ENCODE results near the gene EVX2. TPM values are rescaled to one million over a fixed set of nuclear protein-coding genes. Genes with fewer than 3 reads are reported as not detected.

Gene EVX2
- total and polyA plus RNA-seq, 2 of the 13 experiments (the other 11 are each of a cell fraction or from before 2014, with no cell fraction given): not detected

- H3K79me2 ChIP-seq (ENCODE audit: insufficient read depth, low read length): no peaks in the 10 kb centered on the region
- TF ChIP-seq ZNF556 (CRISPR knock-in tag; IDR thresholded peaks at IDR 0.05; ENCODE audit: borderline replicate concordance) (no peak), HIVEP1 (CRISPR knock-in tag; IDR thresholded peaks at IDR 0.05) (no peak), ZNF34 (CRISPR knock-in tag; IDR thresholded peaks at IDR 0.05; ENCODE audit: borderline replicate concordance) (no peak), PPARG (CRISPR knock-in tag; conservative IDR thresholded peaks at IDR 0.05) (no peak)
- DNase-seq (ENCODE audit: low spot score) (no peak), FAIRE-seq (no peak), ATAC-seq (no peak)
- no peaks in the 10 kb centered on the region for H3K36me3 ChIP-seq (replicated peaks in 1 of 2; ENCODE audit: control insufficient read depth in 1 of 2, insufficient read depth in 2 of 2, low read length in 2 of 2)
- no peaks in the 10 kb centered on the region for H3K9me3 ChIP-seq (ENCODE audit: low read length)
- CTCF ChIA-PET (ENCODE audit: low intra/inter-chr PET ratio, low total read pairs): no interaction called here
- 70% methylated on average over 48 of the region's 53 CpGs for WGBS (ENCODE audit: low lambda C conversion rate)
- no peak overlapping the region for H2AFZ ChIP-seq (ENCODE audit: low read length)
- H3K27ac ChIP-seq (ENCODE audit: extremely low read length, insufficient read depth, low read length): no peak overlapping the region
- in situ Hi-C loops (cut with HindIII; ENCODE audit: extremely low pct_ligation_motif_present, low pct_unique_long_range_greater_than_20kb) (no loop called here), intact Hi-C loops (cut with micrococcal nuclease; ENCODE audit: unreplicated experiment) (no loop called here)
- no peaks in the 10 kb centered on the region; the same call in 1 of the 2 replicates for H4K20me1 ChIP-seq (ENCODE audit: insufficient read depth, low read length)
- H3K4me1 ChIP-seq (ENCODE audit: insufficient read depth, low read length): no peaks in the 10 kb centered on the region
- no TSS peak for BruUV-seq (replicated peaks)
- H3K4me3 ChIP-seq (replicated peaks in 1 of 3; ENCODE audit: insufficient read depth in 1 of 3, low read depth in 2 of 3, low read length in 3 of 3): no peak overlapping the region
- no peak overlapping the region for H3K9ac ChIP-seq (ENCODE audit: insufficient read depth, low read depth, low read length)
- POLR2A ChIA-PET: no interaction called here
- H3K4me2 ChIP-seq (ENCODE audit: low read depth, low read length): no peak overlapping the region
- peaks cover 27 to 96% of the 10 kb centered on the region in 2 experiments for H3K27me3 ChIP-seq (ENCODE audit: control insufficient read depth in 1 of 2, insufficient read depth in 2 of 2, low read length in 2 of 2)
These were observed 37.7 kb upstream of the EVX2 start for GRCh38 chr2:176121190-176122051.

GRCh38 chr2:176120364-176121189 lies 36.8 kb upstream of the EVX2 start:
- Histone ChIP-seq H3K79me2 (ENCODE audit: insufficient read depth, low read length) (no peaks in the 10 kb centered on the region), H3K27me3 (ENCODE audit: control insufficient read depth in 1 of 2, insufficient read depth in 2 of 2, low read length in 2 of 2) (peaks cover 27 to 98% of the 10 kb centered on the region in 2 experiments), H4K20me1 (ENCODE audit: insufficient read depth, low read length) (no peaks in the 10 kb centered on the region; the same call in 1 of the 2 replicates), H3K4me3 (replicated peaks in 1 of 3; ENCODE audit: insufficient read depth in 1 of 3, low read depth in 2 of 3, low read length in 3 of 3) (no peak overlapping the region), H3K9me3 (ENCODE audit: low read length) (no peaks in the 10 kb centered on the region), H3K4me1 (ENCODE audit: insufficient read depth, low read length) (no peaks in the 10 kb centered on the region), H2AFZ (ENCODE audit: low read length) (no peak overlapping the region), H3K4me2 (ENCODE audit: low read depth, low read length) (no peak overlapping the region), H3K27ac (ENCODE audit: extremely low read length, insufficient read depth, low read length) (no peak overlapping the region), H3K36me3 (replicated peaks in 1 of 2; ENCODE audit: control insufficient read depth in 1 of 2, insufficient read depth in 2 of 2, low read length in 2 of 2) (no peaks in the 10 kb centered on the region), H3K9ac (ENCODE audit: insufficient read depth, low read depth, low read length) (no peak overlapping the region)
- ChIA-PET CTCF (ENCODE audit: low intra/inter-chr PET ratio, low total read pairs) (no interaction called here), POLR2A (no interaction called here)
- WGBS (ENCODE audit: low lambda C conversion rate): 10% methylated on average over 13 of the region's 13 CpGs
- ATAC-seq (no peak), DNase-seq (ENCODE audit: low spot score) (no peak), FAIRE-seq (no peak)
- intact Hi-C loops (cut with micrococcal nuclease; ENCODE audit: unreplicated experiment): no loop called here
- BruUV-seq (replicated peaks): no TSS peak
- in situ Hi-C loops (cut with HindIII; ENCODE audit: extremely low pct_ligation_motif_present, low pct_unique_long_range_greater_than_20kb): no loop called here
- 0 out of 2 replicates have a peak, but pooled peaks have one; percentile 56 for TF ChIP-seq EZH2 (conservative IDR thresholded peaks at IDR 0.05; ENCODE audit: low read depth, low read length)
- TF ChIP-seq PRDM15 (CRISPR knock-in tag; IDR thresholded peaks at IDR 0.05): no peak
- no peak for TF ChIP-seq SNAI1 (CRISPR knock-in tag; IDR thresholded peaks at IDR 0.05; ENCODE audit: borderline replicate concordance)
- 0 out of 2 replicates have a peak, but pooled peaks have one; percentile 48 for TF ChIP-seq CBX2 (IDR thresholded peaks at IDR 0.05; ENCODE audit: low read depth, low read length)
- no peak for TF ChIP-seq CBX2 (CRISPR knock-in tag; IDR thresholded peaks at IDR 0.05; ENCODE audit: low read depth)

Measured in HepG2 (cell line).